VCaP (cell line): ENCODE results near the gene ARGLU1.

Source experiments
- H3K27ac ChIP-seq: fragments of 450-650 bp; 2 replicates; pipeline ENCODE4 v1.5.1; 2017
- CTCF ChIP-seq: fragments of 450-650 bp; conservative IDR thresholded peaks from 2 replicates; pipeline ENCODE4 v1.5.1; 2017; ENCODE audit warnings: mild to moderate bottlenecking, moderate library complexity

ARGLU1 gene

GRCh38 chr13:106515635-106516254 lies 52.2 kb downstream of the ARGLU1 start:
- no peak for TF ChIP-seq CTCF
- no peak overlapping the region for H3K27ac ChIP-seq

- TF ChIP-seq CTCF, result no peak
- H3K27ac ChIP-seq, result no peak overlapping the region
These were observed 52.9 kb downstream of the ARGLU1 start for GRCh38 chr13:106514928-106515634.

GRCh38 chr13:106513025-106513983 lies 54.6 kb downstream of the ARGLU1 start:
- TF ChIP-seq CTCF, result no peak
- no peak overlapping the region for H3K27ac ChIP-seq

- no peak for TF ChIP-seq CTCF
- H3K27ac ChIP-seq, result no peak overlapping the region
These were observed 60.2 kb downstream of the ARGLU1 start for GRCh38 chr13:106507560-106508274.

- TF ChIP-seq CTCF, result no peak
- no peak overlapping the region for H3K27ac ChIP-seq
These were observed 61.7 kb downstream of the ARGLU1 start for GRCh38 chr13:106506286-106506685.

- no peak for TF ChIP-seq CTCF
- H3K27ac ChIP-seq, result no peak overlapping the region
These were observed 62.2 kb downstream of the ARGLU1 start for GRCh38 chr13:106505732-106506131.
